GM12891 (cell line): ENCODE results near the gene COX6A1.

ENCODE experiments used
- POLR2A ChIP-seq: IDR thresholded peaks from 2 replicates; pipeline ENCODE4 v1.6.1; 2011; ENCODE audit warnings: low read depth, low read length, control low read depth
- TAF1 ChIP-seq: IDR thresholded peaks from 2 replicates; pipeline ENCODE4 v1.6.1; 2011; ENCODE audit warnings: low read depth, low read length, control low read depth

DNA sequence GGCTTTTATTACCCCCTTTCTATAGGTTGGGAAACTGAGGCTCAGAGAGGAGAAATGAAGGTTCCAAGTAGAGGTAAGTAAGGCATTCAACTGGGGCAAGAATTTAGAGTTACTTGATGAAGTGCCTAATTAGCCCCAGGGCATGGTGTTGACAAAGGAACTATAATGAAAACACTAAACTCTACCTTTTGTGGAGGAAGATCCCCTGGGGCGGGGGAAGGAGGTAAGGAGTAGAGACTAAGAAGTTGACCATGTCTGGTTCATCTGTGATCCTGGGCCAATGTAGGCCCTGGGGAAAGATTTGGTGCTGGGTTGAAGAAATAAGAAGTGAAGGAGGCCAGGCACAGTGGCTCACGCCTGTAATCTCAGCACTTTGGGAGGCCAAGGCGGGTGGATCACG is 16.2 kb upstream of the COX6A1 start:
- no peak for TF ChIP-seq TAF1
- no peak for TF ChIP-seq POLR2A
